Mesodermal cell (in vitro differentiated cells): ENCODE data around the gene TMEM255B.

Experiments
- H3K27ac ChIP-seq: 2 replicates; pipeline ENCODE4 v1.7.0; 2013; ENCODE audit warnings: mild to moderate bottlenecking, low read depth, low read length, moderate library complexity; ENCODE audit not compliant: severe bottlenecking
- H3K36me3 ChIP-seq: 2 replicates; pipeline ENCODE4 v1.7.1; 2013; ENCODE audit warnings: mild to moderate bottlenecking, low read length, moderate library complexity; ENCODE audit not compliant: control insufficient read depth, insufficient read depth
- H3K4me1 ChIP-seq: one replicate; pipeline ENCODE4 v1.7.1; 2013; ENCODE audit warnings: mild to moderate bottlenecking, low read length; ENCODE audit not compliant: insufficient read depth, control insufficient read depth, poor library complexity, severe bottlenecking
- H3K4me3 ChIP-seq: 2 replicates; pipeline ENCODE4 v1.7.0; 2013; ENCODE audit warnings: low read length, control low read depth, mild to moderate bottlenecking; ENCODE audit not compliant: insufficient read depth, poor library complexity, severe bottlenecking; ENCODE audit errors: extremely low read depth
- H3K9me3 ChIP-seq: 2 replicates; pipeline ENCODE4 v1.7.1; 2013; ENCODE audit warnings: mild to moderate bottlenecking, low read length, moderate library complexity; ENCODE audit not compliant: control insufficient read depth
- WGBS, 2 experiments: methylation state at CpG; one replicate each; pipeline ENCODE4 v1.1.5; 2013; ENCODE audit warnings: missing lambda C conversion rate in 2 of 2; ENCODE audit not compliant: insufficient coverage in 2 of 2; 5-methylcytosine and 5-hydroxymethylcytosine counted together

The TMEM255B gene

DNA sequence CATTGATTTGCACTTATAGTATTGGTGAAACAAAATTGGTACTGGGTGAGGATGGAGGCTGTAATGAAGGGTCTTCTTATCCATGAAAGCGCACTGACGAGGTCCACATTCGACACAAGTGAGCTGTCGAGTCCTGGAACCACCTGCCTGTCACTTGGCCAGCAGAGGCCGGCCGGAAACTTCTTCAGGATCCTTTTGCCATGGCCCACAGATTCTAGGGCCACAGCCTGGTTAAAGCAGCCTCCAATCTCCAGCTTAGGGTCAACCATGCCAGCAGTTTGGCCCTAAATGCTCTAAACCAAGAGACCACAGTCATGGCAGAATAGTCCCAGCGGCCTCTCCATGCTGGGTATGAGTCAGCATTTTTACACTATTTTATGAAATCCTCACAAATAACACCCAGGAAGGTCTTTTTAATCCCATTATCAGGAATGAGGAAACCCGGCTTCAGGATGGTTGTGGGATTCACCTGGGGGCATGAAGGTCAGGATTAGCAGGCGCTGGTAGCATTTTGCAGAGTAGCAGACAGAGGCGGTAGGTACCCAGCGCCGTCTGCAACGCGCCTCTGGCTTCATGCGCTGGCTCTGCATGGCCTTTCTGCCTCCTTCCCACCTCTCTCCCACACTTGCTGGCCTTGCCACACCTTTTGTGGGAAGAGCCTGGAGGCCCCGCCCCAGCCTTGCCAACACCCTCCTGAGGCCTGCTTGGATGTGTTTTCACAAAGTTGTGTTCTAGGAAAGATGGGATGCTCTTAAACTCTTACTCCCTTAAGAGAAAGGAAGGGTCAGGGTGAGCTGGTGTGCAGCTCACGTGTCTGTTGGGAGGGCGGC is 89.6 kb downstream of the TMEM255B start:
- Histone ChIP-seq H3K4me3 (no peak overlapping the region), H3K27ac (no peak overlapping the region), H3K36me3 (no peaks in the 10 kb centered on the region), H3K9me3 (no peaks in the 10 kb centered on the region), H3K4me1 (no peaks in the 10 kb centered on the region)
- WGBS, 2 experiments = 94% methylated on average over 15 to 16 of the region's 18 CpGs

- Histone ChIP-seq H3K4me3 (no peak overlapping the region), H3K9me3 (no peaks in the 10 kb centered on the region), H3K4me1 (peaks cover 6% of the 10 kb centered on the region), H3K36me3 (no peaks in the 10 kb centered on the region), H3K27ac (no peak overlapping the region)
- WGBS, 2 experiments = 100% methylated on average over 1 of the region's 3 CpGs; no CpG with 5 or more reads in 1 of the 2 experiments
Observed at GRCh38 chr13:113849546-113849945, 90.5 kb downstream of the TMEM255B start.

- Histone ChIP-seq H3K36me3 (no peaks in the 10 kb centered on the region), H3K27ac (no peak overlapping the region), H3K4me1 (peaks cover 10% of the 10 kb centered on the region), H3K4me3 (no peak overlapping the region), H3K9me3 (no peaks in the 10 kb centered on the region)
- WGBS, 2 experiments = 93 to 95% methylated on average over 7 to 8 of the region's 8 CpGs
Observed at GRCh38 chr13:113849981-113850721, 91.1 kb downstream of the TMEM255B start.

GRCh38 chr13:113850722-113851479 is 91.9 kb downstream of the TMEM255B start:
- Histone ChIP-seq H3K4me3 (no peak overlapping the region), H3K4me1 (peaks cover 10% of the 10 kb centered on the region), H3K27ac (no peak overlapping the region), H3K36me3 (no peaks in the 10 kb centered on the region), H3K9me3 (no peaks in the 10 kb centered on the region)
- WGBS, 2 experiments = 97 to 98% methylated on average over 3 of the region's 3 CpGs

GRCh38 chr13:113851480-113851803 is 92.4 kb downstream of the TMEM255B start:
- H3K4me1 ChIP-seq = peaks cover 10% of the 10 kb centered on the region
- H3K36me3 ChIP-seq = no peaks in the 10 kb centered on the region
- 100% methylated on average over 1 of the region's 1 CpG for WGBS, 2 experiments
- H3K27ac ChIP-seq = no peak overlapping the region
- no peaks in the 10 kb centered on the region for H3K9me3 ChIP-seq
- no peak overlapping the region for H3K4me3 ChIP-seq

DNA sequence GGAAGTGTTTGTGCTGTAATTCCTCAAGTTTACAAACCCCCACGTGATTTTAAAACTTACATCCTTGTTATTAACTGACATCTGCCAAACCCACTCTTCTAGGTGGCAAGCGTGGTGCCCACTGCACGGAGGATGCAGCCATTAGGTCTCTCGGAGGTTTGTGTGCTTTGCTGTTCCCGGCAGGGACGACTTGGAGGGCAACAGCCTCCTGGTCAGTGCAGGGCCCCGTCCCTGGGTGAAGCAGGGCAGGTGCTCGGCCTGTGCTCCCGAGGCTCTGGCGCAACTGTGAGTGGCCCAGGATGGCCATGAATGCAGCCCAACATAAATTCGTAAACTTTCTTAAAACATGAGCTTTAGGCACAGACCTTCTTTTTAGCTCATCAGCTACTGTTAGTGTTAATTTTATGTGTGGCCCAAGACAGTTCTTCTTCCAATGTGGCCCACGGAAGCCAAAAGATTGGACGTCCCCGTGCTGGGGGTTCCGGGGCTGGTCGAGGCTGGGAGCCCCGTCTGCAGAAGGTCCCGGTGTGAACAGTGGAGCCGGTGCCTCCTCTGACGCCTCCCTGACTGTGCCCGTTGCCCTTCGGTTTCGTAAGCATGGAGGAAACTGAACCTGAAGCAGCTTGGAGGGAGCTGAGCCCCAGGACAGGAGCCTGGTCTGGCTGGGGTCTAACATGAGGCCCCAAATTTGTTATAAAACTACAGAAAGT is 93.0 kb downstream of the TMEM255B start:
- H3K9me3 ChIP-seq = no peaks in the 10 kb centered on the region

GRCh38 chr13:113852536-113853517 is 93.8 kb downstream of the TMEM255B start:
- Histone ChIP-seq H3K9me3 (no peaks in the 10 kb centered on the region), H3K4me3 (no peak overlapping the region), H3K36me3 (no peaks in the 10 kb centered on the region), H3K4me1 (peaks cover 10% of the 10 kb centered on the region), H3K27ac (no peak overlapping the region)
- 95% methylated on average over 19 to 20 of the region's 22 CpGs for WGBS, 2 experiments

More for the DNA sequence above, 93.0 kb downstream of the TMEM255B start:
- 94 to 98% methylated on average over 19 to 23 of the region's 23 CpGs for WGBS, 2 experiments
- H3K27ac ChIP-seq = no peak overlapping the region
- no peaks in the 10 kb centered on the region for H3K36me3 ChIP-seq
- H3K4me1 ChIP-seq = peaks cover 10% of the 10 kb centered on the region
- H3K4me3 ChIP-seq = no peak overlapping the region

- Histone ChIP-seq H3K4me3 (no peak overlapping the region), H3K27ac (no peak overlapping the region), H3K36me3 (no peaks in the 10 kb centered on the region), H3K4me1 (peaks cover 10% of the 10 kb centered on the region), H3K9me3 (no peaks in the 10 kb centered on the region)
- 76 to 81% methylated on average over 10 to 11 of the region's 11 CpGs for WGBS, 2 experiments
Observed at GRCh38 chr13:113853518-113854237, 94.7 kb downstream of the TMEM255B start.
